ENCODE data around the gene TOP1.

TOP1 gene

DNA sequence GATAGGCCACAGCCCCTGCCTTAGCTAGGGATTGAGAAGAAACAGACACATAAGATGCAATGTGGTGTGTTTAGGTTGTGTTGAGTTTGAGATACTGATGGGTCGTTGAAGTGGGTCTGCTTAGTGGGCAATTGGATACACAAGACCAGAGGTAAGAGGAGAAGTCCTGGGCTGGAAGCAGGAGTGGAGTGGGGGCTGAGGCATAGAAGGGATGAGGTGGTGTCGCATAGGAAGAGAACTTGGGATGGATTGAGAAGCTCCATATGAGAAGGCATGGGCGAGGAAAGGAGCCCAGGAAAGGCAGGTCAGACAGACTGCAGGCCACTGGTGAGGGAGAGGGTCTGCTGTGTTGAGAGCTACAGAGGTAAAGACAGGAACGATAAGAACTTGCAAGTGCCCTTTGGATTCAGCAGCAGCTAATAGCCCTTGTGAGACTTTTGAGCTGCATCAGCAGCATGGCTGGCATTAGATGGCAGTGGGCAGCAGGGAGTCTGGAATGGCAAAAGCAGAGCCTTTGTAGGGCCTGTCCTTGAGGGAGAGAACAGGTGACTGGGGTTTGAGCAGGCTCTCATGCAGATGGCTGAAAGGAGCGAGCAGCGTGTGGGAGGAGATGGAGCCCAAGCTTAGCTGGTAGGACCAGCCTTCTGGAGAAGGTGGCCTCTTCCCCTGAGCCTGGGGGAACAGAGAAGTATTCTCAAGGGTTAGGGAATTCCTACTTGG, 141.9 kb downstream of the TOP1 start:
- peak; percentile 14 to 18 for DNase-seq

DNA sequence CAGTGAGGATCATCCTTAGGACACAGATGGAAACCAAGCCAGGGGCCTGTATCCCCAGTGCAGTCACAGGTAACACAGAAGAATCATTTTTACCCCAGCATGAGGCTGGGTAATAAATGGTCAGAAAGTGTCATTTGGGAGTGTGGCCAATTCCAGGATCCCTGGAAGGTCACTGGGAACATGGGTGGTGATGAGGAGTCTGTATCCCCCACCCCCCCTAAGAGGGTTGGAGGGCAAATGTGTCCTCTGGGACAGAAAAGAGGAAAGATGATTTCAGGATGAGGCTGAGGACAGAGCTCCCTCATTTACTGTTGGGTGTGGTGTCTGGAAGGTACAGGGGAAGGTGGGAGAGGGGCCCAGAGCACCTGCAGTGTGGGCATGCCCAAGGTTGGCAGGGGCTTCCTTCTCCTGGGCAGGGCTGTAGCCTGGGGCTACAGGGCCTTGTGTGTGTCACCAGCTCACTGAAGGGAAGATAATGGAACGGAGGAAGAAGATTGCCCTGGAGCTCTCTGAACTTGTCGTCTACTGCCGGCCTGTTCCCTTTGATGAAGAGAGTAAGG, 143.2 kb downstream of the TOP1 start:
- peak in 1 of 2 experiments; percentile 14 for DNase-seq

DNA sequence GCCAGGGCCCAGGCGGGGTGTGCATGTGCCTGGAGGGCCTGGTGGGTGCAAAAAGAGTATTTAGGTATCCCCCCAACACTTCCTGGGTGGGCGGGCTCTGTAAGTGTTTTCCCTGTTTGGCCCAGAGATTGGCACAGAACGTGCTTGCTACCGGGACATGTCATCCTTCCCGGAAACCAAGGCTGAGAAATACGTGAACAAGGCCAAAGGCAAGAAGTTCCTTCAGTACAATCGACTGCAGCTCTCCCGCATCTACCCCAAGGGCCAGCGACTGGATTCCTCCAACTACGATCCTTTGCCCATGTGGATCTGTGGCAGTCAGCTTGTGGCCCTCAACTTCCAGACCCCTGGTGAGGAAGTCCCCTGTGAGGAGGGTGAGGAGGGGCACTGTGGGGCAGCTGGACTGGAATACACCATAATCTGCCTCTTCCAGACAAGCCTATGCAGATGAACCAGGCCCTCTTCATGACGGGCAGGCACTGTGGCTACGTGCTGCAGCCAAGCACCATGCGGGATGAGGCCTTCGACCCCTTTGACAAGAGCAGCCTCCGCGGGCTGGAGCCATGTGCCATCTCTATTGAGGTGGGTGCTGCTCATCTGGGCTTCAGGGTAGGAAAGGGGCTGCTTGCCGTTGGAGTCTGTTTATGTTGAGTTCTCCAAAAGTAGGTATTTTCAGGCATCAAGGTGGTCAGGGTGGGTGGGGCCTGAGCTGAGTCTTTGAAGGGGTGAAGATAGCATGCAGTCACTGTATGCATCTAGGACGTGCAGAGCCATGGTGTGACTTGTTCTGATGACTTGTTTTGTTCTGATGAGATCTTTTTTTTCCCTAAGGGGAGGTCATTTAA, 143.9 kb downstream of the TOP1 start:
- DNase-seq, result peak; percentile 22 to 24

DNA sequence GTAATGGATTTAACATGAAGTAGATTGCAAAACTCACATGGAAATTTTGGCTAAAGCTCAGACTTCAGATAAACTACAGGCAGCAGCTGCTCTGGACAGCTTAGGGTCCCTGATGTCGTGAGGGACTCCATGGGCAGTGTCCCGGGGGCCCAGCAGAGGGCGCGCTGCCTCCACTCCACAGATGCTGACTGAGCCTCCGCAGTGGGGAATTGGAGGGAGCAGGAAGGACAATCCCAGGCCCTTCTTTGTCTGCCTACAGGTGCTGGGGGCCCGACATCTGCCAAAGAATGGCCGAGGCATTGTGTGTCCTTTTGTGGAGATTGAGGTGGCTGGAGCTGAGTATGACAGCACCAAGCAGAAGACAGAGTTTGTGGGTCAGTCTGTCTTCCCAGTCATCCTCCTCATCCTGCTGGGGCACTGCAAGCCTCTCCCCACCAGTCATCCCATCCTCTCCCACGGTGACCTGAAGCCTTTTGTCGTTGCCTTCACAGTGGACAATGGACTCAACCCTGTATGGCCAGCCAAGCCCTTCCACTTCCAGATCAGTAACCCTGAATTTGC, 144.6 kb downstream of the TOP1 start:
- peak; percentile 79 for DNase-seq

DNA sequence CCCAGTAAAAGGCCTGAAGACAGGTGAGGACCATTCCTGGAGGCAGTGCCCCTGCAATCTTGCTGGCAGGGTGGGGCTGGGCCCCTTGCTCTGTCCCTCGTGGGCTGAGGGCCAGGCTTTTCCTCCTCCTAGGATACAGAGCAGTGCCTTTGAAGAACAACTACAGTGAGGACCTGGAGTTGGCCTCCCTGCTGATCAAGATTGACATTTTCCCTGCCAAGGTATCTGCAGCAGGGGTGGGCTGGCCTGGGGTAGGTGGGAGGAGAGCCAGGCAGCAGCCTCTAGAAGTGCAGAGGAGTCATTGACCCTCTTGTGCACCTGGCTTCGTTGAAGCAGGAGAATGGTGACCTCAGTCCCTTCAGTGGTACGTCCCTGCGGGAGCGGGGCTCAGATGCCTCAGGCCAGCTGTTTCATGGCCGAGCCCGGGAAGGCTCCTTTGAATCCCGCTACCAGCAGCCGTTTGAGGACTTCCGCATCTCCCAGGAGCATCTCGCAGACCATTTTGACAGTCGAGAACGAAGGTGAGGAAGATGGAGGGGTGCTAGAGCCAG, 145.2 kb downstream of the TOP1 start:
- peak in 1 of 2 experiments; percentile 11 for DNase-seq

Data from activated T-cell treated with anti-CD3 and anti-CD28 coated beads, Interleukin-2, amount 50 U/mL, for 48 hours (primary cell).